Measurements from ENCODE around the gene TANC1. TPM values are rescaled to one million over a fixed set of nuclear protein-coding genes. Genes with fewer than 3 reads are reported as not detected.

TANC1 gene
- total RNA-seq, 2 experiments from 2014 or later, result 0.70 to 0.92 TPM

GRCh38 chr2:159177357-159177756 is 208.9 kb downstream of the TANC1 start:
- Mint-ChIP-seq H3K36me3 (ENCODE audit: low read depth) (no peaks in the 10 kb centered on the region), H3K4me1 (ENCODE audit: low read depth) (peaks cover 5% of the 10 kb centered on the region), H3K27ac (no peak overlapping the region), H3K4me3 (no peak overlapping the region), H3K27me3 (no peaks in the 10 kb centered on the region), H3K9me3 (no peaks in the 10 kb centered on the region)
- ChIA-PET CTCF (interaction anchor here (0.7 kb wide), 1 partner anchor 763 kb away, joined by 3 read pairs; no protein-coding TSS in a partner anchor), POLR2A (no interaction called here)
- DNase-seq (no peak), ATAC-seq (no peak)
- no peak for TF ChIP-seq CTCF (IDR thresholded peaks at IDR 0.05)
- intact Hi-C loops (cut with micrococcal nuclease), result no loop called here

- intact Hi-C loops (cut with micrococcal nuclease), result no loop called here
- ATAC-seq, result no peak
- no peak overlapping the region for H3K27ac Mint-ChIP-seq
- H3K4me1 Mint-ChIP-seq (ENCODE audit: low read depth), result peaks cover 5% of the 10 kb centered on the region
- CTCF ChIA-PET, result interaction anchor here (0.7 kb wide), 1 partner anchor 763 kb away, joined by 3 read pairs; no protein-coding TSS in a partner anchor
- no peak for DNase-seq
- no peaks in the 10 kb centered on the region for H3K36me3 Mint-ChIP-seq (ENCODE audit: low read depth)
- no peaks in the 10 kb centered on the region for H3K9me3 Mint-ChIP-seq
- POLR2A ChIA-PET, result no interaction called here
- H3K4me3 Mint-ChIP-seq, result no peak overlapping the region
- no peaks in the 10 kb centered on the region for H3K27me3 Mint-ChIP-seq
- TF ChIP-seq CTCF (IDR thresholded peaks at IDR 0.05), result no peak
These were observed 209.5 kb downstream of the TANC1 start for GRCh38 chr2:159177957-159178356.

GRCh38 chr2:159179096-159179495 is 210.7 kb downstream of the TANC1 start:
- ATAC-seq, result no peak
- H3K36me3 Mint-ChIP-seq (ENCODE audit: low read depth), result no peaks in the 10 kb centered on the region
- no peaks in the 10 kb centered on the region for H3K27me3 Mint-ChIP-seq
- POLR2A ChIA-PET, result no interaction called here
- no peak overlapping the region for H3K4me3 Mint-ChIP-seq
- CTCF ChIA-PET, result no interaction called here
- intact Hi-C loops (cut with micrococcal nuclease), result no loop called here
- H3K27ac Mint-ChIP-seq, result no peak overlapping the region
- no peak for DNase-seq
- peaks cover 5% of the 10 kb centered on the region for H3K4me1 Mint-ChIP-seq (ENCODE audit: low read depth)
- no peaks in the 10 kb centered on the region for H3K9me3 Mint-ChIP-seq
- no peak for TF ChIP-seq CTCF (IDR thresholded peaks at IDR 0.05)

- intact Hi-C loops (cut with micrococcal nuclease), result no loop called here
- POLR2A ChIA-PET, result no interaction called here
- H3K9me3 Mint-ChIP-seq, result no peaks in the 10 kb centered on the region
- ATAC-seq (no peak), DNase-seq (no peak)
- H3K4me1 Mint-ChIP-seq (ENCODE audit: low read depth), result peaks cover 5% of the 10 kb centered on the region
- H3K36me3 Mint-ChIP-seq (ENCODE audit: low read depth), result no peaks in the 10 kb centered on the region
- no peak for TF ChIP-seq CTCF (IDR thresholded peaks at IDR 0.05)
- CTCF ChIA-PET, result no interaction called here
- H3K27ac Mint-ChIP-seq, result no peak overlapping the region
- H3K4me3 Mint-ChIP-seq, result no peak overlapping the region
- H3K27me3 Mint-ChIP-seq, result no peaks in the 10 kb centered on the region
These were observed 211.3 kb downstream of the TANC1 start for GRCh38 chr2:159179696-159180095.

GRCh38 chr2:159183346-159183745 is 214.9 kb downstream of the TANC1 start:
- Mint-ChIP-seq H3K27me3 (no peaks in the 10 kb centered on the region), H3K4me1 (ENCODE audit: low read depth) (peaks cover 12% of the 10 kb centered on the region), H3K4me3 (no peak overlapping the region), H3K27ac (no peak overlapping the region), H3K36me3 (ENCODE audit: low read depth) (no peaks in the 10 kb centered on the region), H3K9me3 (no peaks in the 10 kb centered on the region)
- ATAC-seq (no peak), DNase-seq (no peak)
- no peak for TF ChIP-seq CTCF (IDR thresholded peaks at IDR 0.05)
- intact Hi-C loops (cut with micrococcal nuclease), result no loop called here
- ChIA-PET POLR2A (no interaction called here), CTCF (interaction anchor here (1.0 kb wide), 1 partner anchor 11 kb away, joined by 3 read pairs; no protein-coding TSS in a partner anchor)
